HEK293T (cell line): ENCODE measurements around the gene LOXL1.

ENCODE experiments used
- ARNT ChIP-seq: fragments of 450-650 bp; IDR thresholded peaks from 2 replicates; pipeline ENCODE4 v1.6.1; 2017; ENCODE audit warnings: mild to moderate bottlenecking
- BHLHE40 ChIP-seq: fragments of 450-650 bp; IDR thresholded peaks from 2 replicates; pipeline ENCODE4 v1.6.1; 2016; ENCODE audit warnings: mild to moderate bottlenecking, moderate library complexity, borderline replicate concordance
- ELF4 ChIP-seq: fragments of 450-650 bp; IDR thresholded peaks from 2 replicates; pipeline ENCODE4 v1.6.1; 2017; ENCODE audit warnings: antibody characterized with exemption
- FOXA1 ChIP-seq: fragments of 450-650 bp; IDR thresholded peaks from 2 replicates; pipeline ENCODE4 v1.6.1; 2016; ENCODE audit warnings: mild to moderate bottlenecking
- FOXM1 ChIP-seq: fragments of 450-650 bp; IDR thresholded peaks from 2 replicates; pipeline ENCODE4 v1.6.1; 2017; ENCODE audit warnings: mild to moderate bottlenecking, borderline replicate concordance
- HDGF ChIP-seq: fragments of 450-650 bp; IDR thresholded peaks from 2 replicates; pipeline ENCODE4 v1.6.1; 2017; ENCODE audit warnings: antibody characterized with exemption, borderline replicate concordance
- L3MBTL2 ChIP-seq: fragments of 450-650 bp; conservative IDR thresholded peaks from 2 replicates; pipeline ENCODE4 v1.6.1; 2016; ENCODE audit warnings: mild to moderate bottlenecking
- NFRKB ChIP-seq: fragments of 450-650 bp; IDR thresholded peaks from 2 replicates; pipeline ENCODE4 v1.6.1; 2016; ENCODE audit warnings: mild to moderate bottlenecking, moderate library complexity
- SP1 ChIP-seq: fragments of 450-650 bp; IDR thresholded peaks from 2 replicates; pipeline ENCODE4 v1.6.1; 2017
- TF ChIP-seq, protein P1 (sequence below): fragments of 450-650 bp; IDR thresholded peaks from 2 replicates; pipeline ENCODE4 v1.6.1; 2016

DNA sequence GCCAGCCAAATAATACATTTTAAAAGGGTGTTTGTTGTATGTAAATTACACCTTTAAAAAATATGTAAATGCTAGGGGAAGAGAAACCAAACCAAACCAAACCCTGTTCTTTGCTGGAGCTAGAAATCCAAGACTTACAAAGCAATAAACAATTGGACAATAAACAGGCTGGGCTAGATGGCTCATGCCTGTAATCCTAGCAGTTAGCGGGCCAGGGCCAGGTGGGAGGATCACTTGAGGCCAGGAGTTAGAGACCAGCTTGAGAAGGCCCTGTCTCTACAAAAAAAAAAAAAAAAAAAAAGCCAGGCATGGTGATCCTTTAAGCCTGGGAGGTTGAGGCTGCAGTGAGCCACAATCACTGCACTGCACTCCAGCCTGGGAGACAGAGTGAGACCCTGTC, 53.4 kb downstream of the LOXL1 start:
- TF ChIP-seq FOXM1 (no peak), BHLHE40 (no peak), HDGF (no peak), ARNT (no peak), FOXA1 (no peak), ELF4 (no peak), NFRKB (no peak), L3MBTL2 (no peak), SP1 (no peak)
- TF ChIP-seq, protein P1, sequence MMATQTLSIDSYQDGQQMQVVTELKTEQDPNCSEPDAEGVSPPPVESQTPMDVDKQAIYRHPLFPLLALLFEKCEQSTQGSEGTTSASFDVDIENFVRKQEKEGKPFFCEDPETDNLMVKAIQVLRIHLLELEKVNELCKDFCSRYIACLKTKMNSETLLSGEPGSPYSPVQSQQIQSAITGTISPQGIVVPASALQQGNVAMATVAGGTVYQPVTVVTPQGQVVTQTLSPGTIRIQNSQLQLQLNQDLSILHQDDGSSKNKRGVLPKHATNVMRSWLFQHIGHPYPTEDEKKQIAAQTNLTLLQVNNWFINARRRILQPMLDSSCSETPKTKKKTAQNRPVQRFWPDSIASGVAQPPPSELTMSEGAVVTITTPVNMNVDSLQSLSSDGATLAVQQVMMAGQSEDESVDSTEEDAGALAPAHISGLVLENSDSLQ, result no peak
